Right lobe of liver (tissue), 6 donors: Measurements from ENCODE around the gene SLX1A. TPM values are rescaled to one million over a fixed set of nuclear protein-coding genes. Genes with fewer than 3 reads are reported as not detected.
A peak's percentile ranks its signal among the peaks of the same experiment; 100 is the strongest.
"Not testable (repeated sequence)": the region's sequence is repeated elsewhere in the genome, so short reads cannot be mapped to it uniquely, and the experiment has no call there.

ENCODE experiments used
- ATAC-seq, 4 donors: fragments of 200-7000 bp; cut with Tn5 transposase; one replicate each; pipeline ENCODE4 v1.9.1; 2020; ENCODE audit warnings: mild to moderate bottlenecking in 4 of 4, moderate library complexity in 4 of 4
- DNase-seq, 3 donors: peaks; one replicate each; pipeline ENCODE4 v3.0.0-alpha.2; 2020
- H3K27ac ChIP-seq, 3 donors: fragments of 200-600 bp; one replicate each; pipeline ENCODE4 v1.8.0; 2022
- H3K27me3 ChIP-seq, 2 donors: fragments of 200-600 bp; one replicate each; pipeline ENCODE4 v1.8.0; 2022
- H3K36me3 ChIP-seq, 4 donors: fragments of 200-600 bp; sonication (generic) in 1 of 4; one replicate each; pipeline versions ENCODE4 v1.5.1 to v1.8.0; 2017 to 2022; ENCODE audit warnings: control low read depth in 1 of 4
- H3K4me1 ChIP-seq, 4 donors: fragments of 200-600 bp; sonication (generic) in 1 of 4; one replicate each; pipeline versions ENCODE4 v1.5.1 to v1.8.0; 2017 to 2022; ENCODE audit warnings: control low read depth in 1 of 4
- H3K4me3 ChIP-seq, 3 donors: fragments of 200-600 bp; one replicate each; pipeline ENCODE4 v1.8.0; 2022
- H3K9me3 ChIP-seq, 4 donors: fragments of 200-600 bp; sonication (generic) in 1 of 4; one replicate each; pipeline versions ENCODE4 v1.5.1 to v1.8.0; 2017 to 2022; ENCODE audit warnings: control low read depth in 1 of 4
- WGBS: methylation state at CpG from one replicate; pipeline ENCODE4 v1.1.6; 2018; ENCODE audit warnings: low coverage, low lambda C conversion rate; ENCODE audit not compliant: insufficient coverage; ENCODE audit errors: missing lambda C conversion rate; 5-methylcytosine and 5-hydroxymethylcytosine counted together
- intact Hi-C, 2 donors: fragments of 100-400 bp; cut with DNase I; formaldehyde crosslinking; loops; one replicate each; pipeline versions ENCODE4 v1.11.2 to v1.14.1; 2022
- small RNA-seq, 2 experiments: library from RNA; depleted of rRNA; stranded (forward); fragments of <200 nt; gene quantifications; one replicate each; pipeline ENCODE3, GENCODE V24; 2016
- total RNA-seq, 6 experiments: library from RNA; depleted of rRNA in 2 of 6; stranded (reverse); fragments of >200 nt in 2 of 6; fragmentation: NEBNext Ultra II Directional in 3 of 6; extraction: Animal tissue kit (Norgen Biotek cat#: 25700) in 3 of 6; gene quantifications; one replicate each; pipeline versions ENCODE4 v1.1.0 to v1.2.4, GENCODE V29; 2016 to 2023
- donor health status: DM: no; HTN: yes; CAD: no.
- donor health status: DM: no; HTN: no; CAD: no.
- donor health status: DM: no; HTN: no; CAD: no.
- donor health status: DM: no; HTN: yes; CAD: no.
- donor health status: DM: no; HTN: yes; CAD: no.

The SLX1A gene
- total RNA-seq, 6 experiments from 2014 or later, result 15.5 to 83.2 (median 36.4) TPM

GRCh38 chr16:30207063-30207704, 13.5 kb downstream of the SLX1A start:
- DNase-seq (peak in 1 of 3 donors; percentile 29), ATAC-seq (peak; percentile 18 to 57 (median 30))
- H3K36me3 ChIP-seq, H3K4me3 ChIP-seq, H3K4me1 ChIP-seq, H3K27ac ChIP-seq, H3K27me3 ChIP-seq, H3K9me3 ChIP-seq, intact Hi-C loops: not testable (repeated sequence)
- 40% methylated on average over 2 of the region's 9 CpGs for whole genome bisulfite sequencing

DNA sequence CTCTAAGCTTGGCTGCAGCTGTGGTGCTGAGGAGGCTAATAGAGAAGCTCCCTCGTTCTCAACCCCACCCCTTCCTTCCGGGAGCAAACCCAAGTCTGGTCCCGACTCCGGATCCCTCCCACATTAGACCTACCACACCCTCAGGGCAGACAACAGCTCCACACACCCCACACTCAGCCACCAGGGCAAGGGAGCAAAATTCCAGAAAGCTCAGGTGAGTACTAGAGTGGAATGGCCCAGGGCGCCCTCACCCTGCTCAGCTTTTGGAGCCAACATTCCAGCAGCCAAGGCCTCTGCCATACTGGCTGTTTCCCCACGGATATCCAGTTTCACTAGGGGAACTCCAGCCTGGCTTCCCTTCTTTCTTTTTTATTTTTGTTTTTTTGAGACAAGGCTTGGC, 15.4 kb downstream of the SLX1A start:
- intact Hi-C loops, H3K36me3 ChIP-seq, H3K4me1 ChIP-seq, H3K9me3 ChIP-seq, H3K27ac ChIP-seq, H3K4me3 ChIP-seq, H3K27me3 ChIP-seq: not testable (repeated sequence)
- WGBS, result 27% methylated on average over 3 of the region's 6 CpGs
- ATAC-seq (peak; percentile 15 to 62 (median 46)), DNase-seq (peak in 2 of 3 donors; percentile 23 to 42)

- intact Hi-C loops, H3K36me3 ChIP-seq, DNase-seq, H3K4me1 ChIP-seq, H3K27ac ChIP-seq, H3K27me3 ChIP-seq, H3K9me3 ChIP-seq, H3K4me3 ChIP-seq: not testable (repeated sequence)
- no CpG with 5 or more reads among the region's 4 CpGs for WGBS
- ATAC-seq, result peak in 1 of 4 donors; percentile 29
Measured at GRCh38 chr16:30211414-30211813, 17.7 kb downstream of the SLX1A start.

GRCh38 chr16:30217082-30217481, 23.4 kb downstream of the SLX1A start:
- H3K4me3 ChIP-seq, H3K36me3 ChIP-seq, H3K9me3 ChIP-seq, H3K27ac ChIP-seq, H3K27me3 ChIP-seq, H3K4me1 ChIP-seq, ATAC-seq, intact Hi-C loops: not testable (repeated sequence)
- 84% methylated on average over 3 of the region's 5 CpGs for WGBS
- DNase-seq, result peak; percentile 2 to 41 (median 40)

Small RNAs within 50 kb of the gene (small RNA-seq; reads per million reads assigned to genes)
- gene AC106782.4, result 0 reads per million in 2 experiments

Other genes starting within 250 kb of the SLX1A start
- gene TMEM219, start 231.8 kb upstream of the SLX1A start, total RNA-seq, result 10 to 100 TPM; 49.9 to 75.9 (median 57.1) TPM
- 10 to 100 TPM; 15.8 to 19.6 (median 17.2) TPM for gene TAOK2, start 220.0 kb upstream of the SLX1A start, total RNA-seq
- 10 to 100 TPM in 2 of 6 experiments, 1 to 10 TPM in 4; 5.2 to 12.9 (median 9.0) TPM for gene HIRIP3, start 198.3 kb upstream of the SLX1A start, total RNA-seq
- 10 to 100 TPM; 22.3 to 45.8 (median 33.2) TPM for gene INO80E, start 197.6 kb upstream of the SLX1A start, total RNA-seq
- under 1 TPM in 3 of 6 experiments, not detected in 3; 0.16 to 0.66 (median 0.33) TPM for gene DOC2A, start 182.8 kb upstream of the SLX1A start, total RNA-seq
- not detected for gene C16orf92, start 170.7 kb upstream of the SLX1A start, total RNA-seq
- not detected for gene TLCD3B, start 162.6 kb upstream of the SLX1A start, total RNA-seq
- gene ALDOA, start 128.1 kb upstream of the SLX1A start, total RNA-seq, result 100 to 1,000 TPM; 113 to 580 (median 345) TPM
- gene PPP4C, start 117.9 kb upstream of the SLX1A start, total RNA-seq, result 10 to 100 TPM; 43.1 to 59.7 (median 47.0) TPM
- under 1 TPM; 0.37 to 0.68 (median 0.42) TPM for gene TBX6, start 102.0 kb upstream of the SLX1A start, total RNA-seq
- gene YPEL3, start 97.7 kb upstream of the SLX1A start, total RNA-seq, result 10 to 100 TPM; 13.5 to 46.5 (median 21.9) TPM
- 1 to 10 TPM in 4 of 6 experiments, under 1 TPM in 1, not detected in 1; 0.19 to 2.3 (median 2.3) TPM for gene GDPD3, start 80.3 kb upstream of the SLX1A start, total RNA-seq
- gene MAPK3, start 70.7 kb upstream of the SLX1A start, total RNA-seq, result 10 to 100 TPM in 5 of 6 experiments, 1 to 10 TPM in 1; 7.4 to 24.1 (median 16.0) TPM
- gene CORO1A, start 10.3 kb upstream of the SLX1A start, total RNA-seq, result 10 to 100 TPM in 1 of 6 experiments, 1 to 10 TPM in 5; 7.0 to 15.2 (median 7.9) TPM
- 100 to 1,000 TPM in 1 of 6 experiments, 10 to 100 TPM in 5; 22.9 to 139 (median 25.6) TPM for gene BOLA2B, start 209 bp upstream of the SLX1A start, total RNA-seq
- gene SULT1A3, start 5.4 kb downstream of the SLX1A start, total RNA-seq, result 10 to 100 TPM in 5 of 6 experiments, 1 to 10 TPM in 1; 8.5 to 29.0 (median 11.9) TPM
- 10 to 100 TPM in 1 of 6 experiments, 1 to 10 TPM in 4, under 1 TPM in 1; 0.99 to 11.2 (median 6.7) TPM for gene NPIPB13, start 54.6 kb downstream of the SLX1A start, total RNA-seq
- gene CD2BP2, start 161.4 kb downstream of the SLX1A start, total RNA-seq, result 10 to 100 TPM; 14.8 to 23.8 (median 18.2) TPM
- gene TBC1D10B, start 176.6 kb downstream of the SLX1A start, total RNA-seq, result 10 to 100 TPM in 3 of 6 experiments, 1 to 10 TPM in 3; 7.9 to 12.3 (median 10.6) TPM
- gene MYL11, start 180.9 kb downstream of the SLX1A start, total RNA-seq, result 1 to 10 TPM in 1 of 6 experiments, not detected in 5; 1.4 TPM
- 1 to 10 TPM in 3 of 6 experiments, under 1 TPM in 3; 0.12 to 1.7 (median 0.93) TPM for gene SEPTIN1, start 188.7 kb downstream of the SLX1A start, total RNA-seq
- gene ZNF48, start 201.5 kb downstream of the SLX1A start, total RNA-seq, result 1 to 10 TPM; 2.9 to 4.3 (median 3.9) TPM
- 10 to 100 TPM in 3 of 6 experiments, 1 to 10 TPM in 3; 3.9 to 11.3 (median 9.6) TPM for gene ZNF771, start 213.7 kb downstream of the SLX1A start, total RNA-seq
- 10 to 100 TPM; 10.0 to 17.9 (median 13.9) TPM for gene DCTPP1, start 236.2 kb downstream of the SLX1A start, total RNA-seq